K562 (cell line): ENCODE measurements around the gene COMMD1. TPM values are rescaled to one million over a fixed set of nuclear protein-coding genes. Genes with fewer than 3 reads are reported as not detected.

Experiments used
- ATAC-seq: fragments of 200-7000 bp; cut with Tn5 transposase; 3 replicates; pipeline ENCODE4 v1.9.1; 2020; ENCODE audit warnings: moderate library complexity
- BruUV-seq: library from RNA; stranded (reverse); fragments of 400-500 nt; replicated peaks from 2 replicates; lab custom pipeline; 2021; lab: Mats Ljungman, UMichigan
- CTCF ChIA-PET: fragments of 300-600 bp; formaldehyde crosslinking; extraction: SDS; loops from one replicate; lab custom pipeline; 2021; ENCODE audit warnings: low intra/inter-chr PET ratio; lab: Yijun Ruan, JAX
- POLR2A ChIA-PET: fragments of 300-600, 350-650 bp; sonication (Branson Sonifier 250); formaldehyde crosslinking; extraction: SDS; loops from one replicate; lab custom pipeline; 2021; ENCODE audit warnings: antibody characterized with exemption, inconsistent platforms; lab: Yijun Ruan, JAX
- DNase-seq, 4 experiments: peaks; one replicate each; pipeline versions ENCODE4 v3.0.0 to v3.0.0-alpha.2; 2011 to 2018; ENCODE audit warnings: low spot score in 3 of 4, mixed read lengths in 3 of 4; ENCODE audit errors: extremely low read depth in 1 of 4
- FAIRE-seq: peaks from 2 replicates; lab custom pipeline; 2011; peaks lifted over from hg19 to GRCh38; lab: Jason Lieb, UNC
- H2AFZ ChIP-seq: 2 replicates; pipeline ENCODE4 v1.6.0; 2011; ENCODE audit warnings: low read depth, low read length, control low read depth, inconsistent platforms
- H3K27ac ChIP-seq: fragments of 200-600 bp; 3 replicates; pipeline ENCODE4 v1.8.0; 2011; ENCODE audit warnings: low read depth, mild to moderate bottlenecking, control low read depth, inconsistent platforms, low read length, moderate library complexity, mixed read lengths; ENCODE audit errors: extremely low read depth
- H3K27me3 ChIP-seq, 2 experiments: fragments of 300-600 bp in 1 of 2; 2 replicates in 1 of 2; 3 replicates in 1 of 2; pipeline versions ENCODE4 v1.6.0 to v1.8.0; 2011; ENCODE audit warnings: inconsistent platforms in 2 of 2, low read length in 2 of 2, mild to moderate bottlenecking in 1 of 2, mixed read lengths in 1 of 2, moderate library complexity in 1 of 2; ENCODE audit not compliant: control insufficient read depth in 2 of 2, insufficient read depth in 2 of 2
- H3K36me3 ChIP-seq: fragments of 300-600 bp; 3 replicates; pipeline ENCODE4 v1.8.0; 2011; ENCODE audit warnings: mild to moderate bottlenecking, low read length, inconsistent platforms; ENCODE audit not compliant: control insufficient read depth, insufficient read depth
- H3K4me1 ChIP-seq, 2 experiments: fragments of 200-600 bp in 1 of 2; replicated peaks in 1 of 2; 2 replicates in 1 of 2; 3 replicates in 1 of 2; pipeline versions ENCODE4 v1.5.1 to v1.8.0; 2011; ENCODE audit warnings: inconsistent platforms in 2 of 2, low read length in 2 of 2, mild to moderate bottlenecking in 1 of 2, mixed read lengths in 1 of 2, moderate library complexity in 1 of 2; ENCODE audit not compliant: control insufficient read depth in 2 of 2, insufficient read depth in 2 of 2
- H3K4me2 ChIP-seq: 2 replicates; pipeline ENCODE4 v1.6.1; 2011; ENCODE audit warnings: low read length, control low read depth, inconsistent platforms, mixed read lengths; ENCODE audit not compliant: insufficient read depth
- H3K4me3 ChIP-seq: fragments of 200-600 bp; sonication (generic), shearing (Covaris generic); 2 replicates; pipeline ENCODE4 v1.5.1; 2016; ENCODE audit warnings: control low read depth, inconsistent platforms
- H3K79me2 ChIP-seq: fragments of 200-600 bp; 3 replicates; pipeline ENCODE4 v1.8.0; 2011; ENCODE audit warnings: low read length, inconsistent platforms; ENCODE audit not compliant: control insufficient read depth, insufficient read depth
- H3K9ac ChIP-seq, 2 experiments: 2 replicates each; pipeline versions ENCODE4 v1.6.0 to v1.6.1; 2011; ENCODE audit warnings: low read depth in 2 of 2, low read length in 2 of 2, control low read depth in 1 of 2, inconsistent platforms in 1 of 2, mild to moderate bottlenecking in 1 of 2, mixed read lengths in 1 of 2; ENCODE audit not compliant: insufficient read depth in 1 of 2
- H3K9me1 ChIP-seq: one replicate; pipeline ENCODE4 v1.6.0; 2011; ENCODE audit warnings: inconsistent platforms, mild to moderate bottlenecking, low read length, moderate library complexity; ENCODE audit not compliant: control insufficient read depth, insufficient read depth
- H3K9me3 ChIP-seq: replicated peaks from 2 replicates; pipeline ENCODE4 v1.5.1; 2011; ENCODE audit warnings: low read depth, low read length, inconsistent platforms; ENCODE audit not compliant: control insufficient read depth, insufficient read depth
- H4K20me1 ChIP-seq: replicated peaks from 2 replicates; pipeline ENCODE4 v1.6.1; 2011; ENCODE audit warnings: low read length, inconsistent platforms, mixed read lengths; ENCODE audit not compliant: control insufficient read depth, insufficient read depth
- L3MBTL2 ChIP-seq: fragments of 450-650 bp; IDR thresholded peaks from 2 replicates; pipeline ENCODE4 v1.6.1; 2016; ENCODE audit warnings: mild to moderate bottlenecking, moderate library complexity
- NFYB ChIP-seq: IDR thresholded peaks from 2 replicates; pipeline ENCODE4 v1.6.1; 2011; ENCODE audit warnings: mild to moderate bottlenecking, moderate library complexity; ENCODE audit not compliant: insufficient read length; ENCODE audit errors: extremely low read depth
- SP2 ChIP-seq: IDR thresholded peaks from 2 replicates; pipeline ENCODE4 v1.6.1; 2011; ENCODE audit warnings: mild to moderate bottlenecking, low read depth, low read length, moderate library complexity; ENCODE audit not compliant: poor library complexity, severe bottlenecking; ENCODE audit errors: extremely low read depth
- SPI1 ChIP-seq: IDR thresholded peaks from 2 replicates; pipeline ENCODE4 v1.6.1; 2011; ENCODE audit warnings: low read depth, low read length, control low read depth, borderline replicate concordance
- SRF ChIP-seq, 2 experiments: fragments of 250-450, 450-650 bp in 1 of 2; sonication (Bioruptor Pico) in 1 of 2; sonication (generic) in 1 of 2; formaldehyde crosslinking; IDR thresholded peaks; 2 replicates each; pipeline versions ENCODE4 v1.5.0 to v1.5.1; 2020 to 2022; ENCODE audit warnings: mild to moderate bottlenecking in 1 of 2, missing genetic modification reagents in 1 of 2
- WGBS: fragments of 100-300 bp; shearing (Covaris generic); methylation state at CpG from one replicate; pipeline ENCODE4 v1.1.6; 2016; ENCODE audit warnings: low coverage, mixed read lengths; ENCODE audit not compliant: insufficient coverage; ENCODE audit errors: missing lambda C conversion rate; 5-methylcytosine and 5-hydroxymethylcytosine counted together
- in situ Hi-C: fragments of 300-500 bp; cut with MboI; formaldehyde crosslinking; loops from 4 replicates; pipeline ENCODE4 v1.15.0; 2018; ENCODE audit warnings: inconsistent platforms, mixed read lengths
- intact Hi-C: fragments of 100-400 bp; cut with micrococcal nuclease; formaldehyde crosslinking; loops from 2 replicates; pipeline ENCODE4 v1.14.2; 2022
- polyA plus RNA-seq, 8 experiments: library from polyadenylated mRNA; depleted of rRNA in 4 of 8; stranded (reverse) in 5 of 8; unstranded in 3 of 8; fragments of >200 nt; fragmentation: Nextera tagmentation in 2 of 8; fragmentation: Illumina TruSeq in 1 of 8; extraction: Ambion mirVana in 2 of 8; extraction: Trizol in 1 of 8; gene quantifications; 2 replicates each; pipeline versions ENCODE4 v1.2.1 to v1.2.3, GENCODE V29; 2011 to 2014; ENCODE audit warnings: inconsistent platforms in 1 of 8, missing spikeins in 1 of 8
- total RNA-seq, 7 experiments: library from RNA; depleted of rRNA in 6 of 7; stranded (reverse); fragments of >200 nt in 6 of 7; fragmentation: Illumina TruSeq in 2 of 7; extraction: Trizol in 2 of 7; gene quantifications; 2 replicates each; pipeline versions ENCODE4 v1.2.1 to v1.2.3, GENCODE V29; 2011 to 2021; ENCODE audit warnings: low replicate concordance in 1 of 7
- TF ChIP-seq, protein P1 (sequence below): fragments of 250-450 bp; sonication (Bioruptor Pico); IDR thresholded peaks from 2 replicates; pipeline ENCODE4 v1.4.0; 2020
- TF ChIP-seq, protein P2 (sequence below): fragments of 450-650 bp; formaldehyde crosslinking; conservative IDR thresholded peaks from 2 replicates; pipeline ENCODE4 v1.4.0; 2022; ENCODE audit warnings: mild to moderate bottlenecking, missing genetic modification characterization

The COMMD1 gene
- total and polyA plus RNA-seq, 9 of the 15 experiments (the other 6 are each of a cell fraction or from before 2014, with no cell fraction given), result 14.4 to 77.0 (median 21.4) TPM

- Histone ChIP-seq H3K4me2 (no peak overlapping the region), H3K27ac (no peak overlapping the region), H3K27me3 (no peaks in the 10 kb centered on the region), H3K9me1 (no peaks in the 10 kb centered on the region), H3K9me3 (no peaks in the 10 kb centered on the region), H3K4me1 (no peaks in the 10 kb centered on the region), H3K79me2 (no peaks in the 10 kb centered on the region), H3K4me3 (no peak overlapping the region), H3K9ac (no peak overlapping the region), H2AFZ (no peak overlapping the region), H4K20me1 (no peaks in the 10 kb centered on the region), H3K36me3 (no peaks in the 10 kb centered on the region)
- BruUV-seq, result no TSS peak
- FAIRE-seq (peak; percentile 51), ATAC-seq (no peak), DNase-seq (no peak)
- POLR2A ChIA-PET, result interaction anchor here (0.9 kb wide), 1 partner anchor 18 kb away, joined by 3 read pairs; no protein-coding TSS in a partner anchor
- 55% methylated on average over 5 of the region's 5 CpGs for WGBS
- CTCF ChIA-PET, result no interaction called here
- in situ Hi-C loops (no loop called here), intact Hi-C loops (no loop called here)
- TF ChIP-seq SP2, result no peak
- TF ChIP-seq L3MBTL2, result no peak
- TF ChIP-seq, protein P1, sequence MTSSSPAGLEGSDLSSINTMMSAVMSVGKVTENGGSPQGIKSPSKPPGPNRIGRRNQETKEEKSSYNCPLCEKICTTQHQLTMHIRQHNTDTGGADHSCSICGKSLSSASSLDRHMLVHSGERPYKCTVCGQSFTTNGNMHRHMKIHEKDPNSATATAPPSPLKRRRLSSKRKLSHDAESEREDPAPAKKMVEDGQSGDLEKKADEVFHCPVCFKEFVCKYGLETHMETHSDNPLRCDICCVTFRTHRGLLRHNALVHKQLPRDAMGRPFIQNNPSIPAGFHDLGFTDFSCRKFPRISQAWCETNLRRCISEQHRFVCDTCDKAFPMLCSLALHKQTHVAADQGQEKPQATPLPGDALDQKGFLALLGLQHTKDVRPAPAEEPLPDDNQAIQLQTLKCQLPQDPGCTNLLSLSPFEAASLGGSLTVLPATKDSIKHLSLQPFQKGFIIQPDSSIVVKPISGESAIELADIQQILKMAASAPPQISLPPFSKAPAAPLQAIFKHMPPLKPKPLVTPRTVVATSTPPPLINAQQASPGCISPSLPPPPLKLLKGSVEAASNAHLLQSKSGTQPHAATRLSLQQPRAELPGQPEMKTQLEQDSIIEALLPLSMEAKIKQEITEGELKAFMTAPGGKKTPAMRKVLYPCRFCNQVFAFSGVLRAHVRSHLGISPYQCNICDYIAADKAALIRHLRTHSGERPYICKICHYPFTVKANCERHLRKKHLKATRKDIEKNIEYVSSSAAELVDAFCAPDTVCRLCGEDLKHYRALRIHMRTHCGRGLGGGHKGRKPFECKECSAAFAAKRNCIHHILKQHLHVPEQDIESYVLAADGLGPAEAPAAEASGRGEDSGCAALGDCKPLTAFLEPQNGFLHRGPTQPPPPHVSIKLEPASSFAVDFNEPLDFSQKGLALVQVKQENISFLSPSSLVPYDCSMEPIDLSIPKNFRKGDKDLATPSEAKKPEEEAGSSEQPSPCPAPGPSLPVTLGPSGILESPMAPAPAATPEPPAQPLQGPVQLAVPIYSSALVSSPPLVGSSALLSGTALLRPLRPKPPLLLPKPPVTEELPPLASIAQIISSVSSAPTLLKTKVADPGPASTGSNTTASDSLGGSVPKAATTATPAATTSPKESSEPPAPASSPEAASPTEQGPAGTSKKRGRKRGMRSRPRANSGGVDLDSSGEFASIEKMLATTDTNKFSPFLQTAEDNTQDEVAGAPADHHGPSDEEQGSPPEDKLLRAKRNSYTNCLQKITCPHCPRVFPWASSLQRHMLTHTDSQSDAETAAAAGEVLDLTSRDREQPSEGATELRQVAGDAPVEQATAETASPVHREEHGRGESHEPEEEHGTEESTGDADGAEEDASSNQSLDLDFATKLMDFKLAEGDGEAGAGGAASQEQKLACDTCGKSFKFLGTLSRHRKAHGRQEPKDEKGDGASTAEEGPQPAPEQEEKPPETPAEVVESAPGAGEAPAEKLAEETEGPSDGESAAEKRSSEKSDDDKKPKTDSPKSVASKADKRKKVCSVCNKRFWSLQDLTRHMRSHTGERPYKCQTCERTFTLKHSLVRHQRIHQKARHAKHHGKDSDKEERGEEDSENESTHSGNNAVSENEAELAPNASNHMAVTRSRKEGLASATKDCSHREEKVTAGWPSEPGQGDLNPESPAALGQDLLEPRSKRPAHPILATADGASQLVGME, result no peak
- no peak for TF ChIP-seq NFYB
- TF ChIP-seq SRF (CRISPR knock-in tag; IDR thresholded peaks at IDR 0.05), result no peak
- TF ChIP-seq SPI1, result no peak
- TF ChIP-seq, protein P2, sequence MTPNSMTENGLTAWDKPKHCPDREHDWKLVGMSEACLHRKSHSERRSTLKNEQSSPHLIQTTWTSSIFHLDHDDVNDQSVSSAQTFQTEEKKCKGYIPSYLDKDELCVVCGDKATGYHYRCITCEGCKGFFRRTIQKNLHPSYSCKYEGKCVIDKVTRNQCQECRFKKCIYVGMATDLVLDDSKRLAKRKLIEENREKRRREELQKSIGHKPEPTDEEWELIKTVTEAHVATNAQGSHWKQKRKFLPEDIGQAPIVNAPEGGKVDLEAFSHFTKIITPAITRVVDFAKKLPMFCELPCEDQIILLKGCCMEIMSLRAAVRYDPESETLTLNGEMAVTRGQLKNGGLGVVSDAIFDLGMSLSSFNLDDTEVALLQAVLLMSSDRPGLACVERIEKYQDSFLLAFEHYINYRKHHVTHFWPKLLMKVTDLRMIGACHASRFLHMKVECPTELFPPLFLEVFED, result no peak
Measured at GRCh38 chr2:62140426-62141141, 235.1 kb downstream of the COMMD1 start.
